ENCODE results near the gene SMIM36. TPM values are rescaled to one million over a fixed set of nuclear protein-coding genes. Genes with fewer than 3 reads are reported as not detected.

Gene SMIM36
- total and polyA plus RNA-seq, 10 of the 15 experiments (the other 5 are each of a cell fraction or from before 2014, with no cell fraction given): not detected

GRCh38 chr17:55531053-55531728 lies 19.9 kb upstream of the SMIM36 start:
- ChIA-PET RAD21 (ENCODE audit: unreplicated experiment) (interaction anchor here (1.1 kb wide), 1 partner anchor 71 kb away, joined by 4 read pairs; no protein-coding TSS in a partner anchor), SMC1A (ENCODE audit: uncharacterized antibody, unreplicated experiment) (interaction anchor here (1.0 to 1.5 kb wide), 3 partner anchors 70 to 240 kb away, joined by 3 to 6 read pairs (median 4); no protein-coding TSS in a partner anchor), POLR2A (no interaction called here), CTCF (interaction anchor here (1.1 to 7.8 kb wide), 3 partner anchors 72 to 187 kb away, joined by 4 to 123 read pairs (median 5); no protein-coding TSS in a partner anchor)
- H3K36me3 ChIP-seq (ENCODE audit: control insufficient read depth in 2 of 2, insufficient read depth in 2 of 2, low read length in 1 of 2): no peaks in the 10 kb centered on the region
- DNase-seq (ENCODE audit: low read depth, low spot score): no peak
- no TSS peak for BruUV-seq (replicated peaks)
- no peaks in the 10 kb centered on the region for H4K20me1 ChIP-seq (ENCODE audit: control insufficient read depth, insufficient read depth)
- no peak for FAIRE-seq
- WGBS (ENCODE audit: insufficient coverage, insufficient replicate concordance, low lambda C conversion rate, missing lambda C conversion rate): 62% methylated on average over 5 of the region's 5 CpGs
- H3K27ac ChIP-seq (ENCODE audit: control insufficient read depth, insufficient read depth): no peak overlapping the region
- H3K4me3 ChIP-seq: no peak overlapping the region
- in situ Hi-C loops (cut with MboI) (no loop called here), intact Hi-C loops (cut with micrococcal nuclease; ENCODE audit: unreplicated experiment) (no loop called here)
- no peak overlapping the region for H2AFZ ChIP-seq (ENCODE audit: control insufficient read depth, low read depth, low read length)
- H3K9me3 ChIP-seq (replicated peaks; ENCODE audit: control insufficient read depth, insufficient read depth, low read length): no peaks in the 10 kb centered on the region
- H3K9ac ChIP-seq (ENCODE audit: control insufficient read depth, insufficient read depth, low read length): no peak overlapping the region
- H3K4me1 ChIP-seq (ENCODE audit: control insufficient read depth, insufficient read depth, low read length): no peaks in the 10 kb centered on the region
- H3K27me3 ChIP-seq (replicated peaks in 1 of 2; ENCODE audit: control insufficient read depth in 2 of 2, insufficient read depth in 2 of 2, low read length in 1 of 2): no peaks in the 10 kb centered on the region; a peak in 2 of 4 replicates
- no peak overlapping the region for H3K4me2 ChIP-seq (ENCODE audit: control insufficient read depth, insufficient read depth)
- TF ChIP-seq REST (IDR thresholded peaks at IDR 0.05; ENCODE audit: low read depth, low read length) (no peak), MYB (IDR thresholded peaks at IDR 0.05; ENCODE audit: borderline replicate concordance, low read depth, low read length) (no peak), BCL11A (IDR thresholded peaks at IDR 0.05; ENCODE audit: low read depth, low read length) (no peak), STAT3 (IDR thresholded peaks at IDR 0.05; ENCODE audit: low read depth, low read length) (no peak), POLR2AphosphoS2 (IDR thresholded peaks at IDR 0.05; ENCODE audit: low read depth, low read length) (no peak), HCFC1 (IDR thresholded peaks at IDR 0.05; ENCODE audit: low read length) (no peak)
- ATAC-seq: no peak
- H3K79me2 ChIP-seq (ENCODE audit: control insufficient read depth, insufficient read depth, low read length): no peaks in the 10 kb centered on the region
